Spleen (tissue), 11 donors: ENCODE results near the gene GSN. TPM values are rescaled to one million over a fixed set of nuclear protein-coding genes. Genes with fewer than 3 reads are reported as not detected.

Source experiments
- DNase-seq: peaks from one replicate; pipeline ENCODE4 v3.0.0-alpha.2; 2020
- H3K27ac ChIP-seq, 8 donors: fragments of 200-600 bp; sonication (generic) in 7 of 8; 1 replicate in 4 of 8; 2 replicates in 4 of 8; pipeline versions ENCODE4 v1.5.0 to v1.8.0; 2016 to 2021; ENCODE audit warnings: inconsistent platforms in 4 of 8, mild to moderate bottlenecking in 4 of 8, moderate library complexity in 1 of 8
- H3K27me3 ChIP-seq, 7 donors: fragments of 200-600 bp; sonication (generic) in 6 of 7; replicated peaks in 1 of 7; 1 replicate in 4 of 7; 2 replicates in 3 of 7; pipeline versions ENCODE4 v1.5.0 to v1.8.0; 2016 to 2021; ENCODE audit warnings: inconsistent platforms in 3 of 7, mild to moderate bottlenecking in 1 of 7
- H3K36me3 ChIP-seq, 6 donors: fragments of 200-600 bp; sonication (generic) in 5 of 6; 1 replicate in 4 of 6; 2 replicates in 2 of 6; pipeline versions ENCODE4 v1.5.0 to v1.8.0; 2016 to 2021; ENCODE audit warnings: inconsistent platforms in 2 of 6
- H3K4me1 ChIP-seq, 6 donors: fragments of 200-600 bp; sonication (generic) in 5 of 6; 1 replicate in 3 of 6; 2 replicates in 3 of 6; pipeline versions ENCODE4 v1.5.0 to v1.8.0; 2016 to 2021; ENCODE audit warnings: inconsistent platforms in 3 of 6
- H3K4me3 ChIP-seq, 8 donors: fragments of 200-600 bp; sonication (generic) in 7 of 8; 1 replicate in 4 of 8; 2 replicates in 4 of 8; pipeline versions ENCODE4 v1.5.0 to v1.8.0; 2016 to 2021; ENCODE audit warnings: inconsistent platforms in 4 of 8, mild to moderate bottlenecking in 4 of 8, moderate library complexity in 2 of 8
- H3K9me3 ChIP-seq, 8 donors: fragments of 200-600 bp; sonication (generic) in 7 of 8; 1 replicate in 4 of 8; 2 replicates in 4 of 8; pipeline versions ENCODE4 v1.5.0 to v1.8.0; 2016 to 2021; ENCODE audit warnings: inconsistent platforms in 4 of 8
- CTCF ChIP-seq, 11 experiments: fragments of 200-600 bp in 7 of 11; fragments of 450-650 bp in 4 of 11; sonication (generic) in 4 of 11; IDR thresholded peaks in 8 of 11; conservative IDR thresholded peaks in 3 of 11; 1 replicate in 7 of 11; 2 replicates in 4 of 11; pipeline versions ENCODE4 v1.4.0 to v1.8.0; 2016 to 2021; ENCODE audit warnings: antibody characterized with exemption in 11 of 11, inconsistent platforms in 4 of 11, mild to moderate bottlenecking in 1 of 11
- POLR2A ChIP-seq, 3 donors: fragments of 450-650 bp; IDR thresholded peaks; one replicate each; pipeline ENCODE4 v1.5.1; 2017; ENCODE audit warnings: antibody characterized with exemption in 3 of 3, mild to moderate bottlenecking in 1 of 3
- POLR2AphosphoS5 ChIP-seq, 3 donors: sonication (generic); formaldehyde crosslinking; IDR thresholded peaks; one replicate each; pipeline ENCODE4 v1.5.1; 2017; ENCODE audit warnings: antibody characterized with exemption in 3 of 3
- WGBS, 5 donors: extraction: QIAGEN DNeasy Blood & Tissue Kit in 3 of 5; methylation state at CpG; one replicate each; pipeline versions ENCODE4 v1.1.5 to v1.1.7; 2013 to 2018; 5-methylcytosine and 5-hydroxymethylcytosine counted together
- intact Hi-C: fragments of 100-400 bp; cut with DNase I; formaldehyde crosslinking; loops from one replicate; pipeline ENCODE4 v1.15.0; 2023; ENCODE audit warnings: low total_unique reads
- polyA plus RNA-seq, 3 donors: library from polyadenylated mRNA; stranded (reverse); fragments of 200-250 nt; gene quantifications; one replicate each; pipeline ENCODE4 v1.2.1, GENCODE V29; 2013
- total RNA-seq, 7 donors: library from RNA; depleted of rRNA in 3 of 7; stranded (reverse); fragments of >200 nt in 3 of 7; fragmentation: NEBNext Ultra II Directional in 4 of 7; extraction: Animal tissue kit (Norgen Biotek cat#: 25700) in 4 of 7; gene quantifications; one replicate each; pipeline versions ENCODE4 v1.1.0 to v1.2.1, GENCODE V29; 2016 to 2021
- donor health status: healthy with polysubstance abuse.
- donor health status: DM: no; HTN: no; CAD: no; lungs with moderate emphysema.
- donor health status: DM: no; HTN: no; CAD: no.
- donor health status: Bipolar disorder and iron deficiency.
- donor health status: healthy.
- donor health status: DM: no; HTN: no; CAD: no.
- donor health status: DM: yes; HTN: yes; CAD: no.

Gene GSN
- total and polyA plus RNA-seq, 10 donors, result 115 to 432 (median 227) TPM

GRCh38 chr9:121234832-121235161 lies 33.2 kb upstream of the GSN start:
- H3K4me3 ChIP-seq, result no peak overlapping the region
- WGBS, 5 donors, result 62 to 97% (median 79%) methylated on average over 6 of the region's 6 CpGs
- no peaks in the 10 kb centered on the region for H3K27me3 ChIP-seq
- H3K36me3 ChIP-seq, result peaks cover 0 to 75% (median 0%) of the 10 kb centered on the region in 6 donors
- peak overlapping the region in 1 of 8 donors; percentile 24 for H3K27ac ChIP-seq
- intact Hi-C loops, result loop anchor here (10.0 kb wide), 1 partner anchor 170 kb away; no protein-coding TSS in a partner anchor
- TF ChIP-seq CTCF (IDR thresholded peaks at IDR 0.05 in 8 of 11, conservative IDR thresholded peaks at IDR 0.05 in 3 of 11) (no peak), POLR2AphosphoS5 (IDR thresholded peaks at IDR 0.05) (no peak), POLR2A (IDR thresholded peaks at IDR 0.05) (no peak)
- H3K9me3 ChIP-seq, result no peaks in the 10 kb centered on the region
- DNase-seq, result no peak
- H3K4me1 ChIP-seq, result peaks cover 0 to 15% (median 5%) of the 10 kb centered on the region in 6 donors

DNA sequence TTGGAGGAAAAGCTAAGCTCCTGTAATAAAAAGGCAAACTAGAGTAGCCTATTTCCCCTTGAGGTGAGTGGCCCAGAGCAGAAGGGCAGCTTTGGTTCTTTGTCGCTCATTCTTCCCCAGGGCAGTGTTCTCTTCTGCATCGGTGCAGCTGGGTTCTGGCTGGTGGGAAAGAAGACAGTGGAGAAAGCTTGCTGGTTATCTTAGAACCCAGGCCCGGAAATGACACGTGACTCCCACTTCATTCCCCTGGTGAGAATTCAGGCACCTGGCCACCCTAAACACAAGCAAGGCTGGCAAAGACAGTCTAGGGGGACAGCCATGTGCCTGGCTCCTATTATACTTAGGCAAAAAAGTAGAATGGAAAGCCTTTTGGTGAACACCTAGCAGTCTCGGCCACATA lies 32.5 kb upstream of the GSN start:
- Histone ChIP-seq H3K4me1 (peaks cover 0 to 15% (median 5%) of the 10 kb centered on the region in 6 donors), H3K27me3 (no peaks in the 10 kb centered on the region), H3K9me3 (no peaks in the 10 kb centered on the region), H3K27ac (no peak overlapping the region), H3K4me3 (no peak overlapping the region), H3K36me3 (peaks cover 0 to 75% (median 0%) of the 10 kb centered on the region in 6 donors)
- intact Hi-C loops, result loop anchor here (10.0 kb wide), 1 partner anchor 169 kb away; no protein-coding TSS in a partner anchor
- DNase-seq, result no peak
- TF ChIP-seq CTCF (IDR thresholded peaks at IDR 0.05 in 8 of 11, conservative IDR thresholded peaks at IDR 0.05 in 3 of 11) (no peak), POLR2A (IDR thresholded peaks at IDR 0.05) (no peak), POLR2AphosphoS5 (IDR thresholded peaks at IDR 0.05) (no peak)
- 91 to 98% (median 93%) methylated on average over 5 of the region's 5 CpGs for WGBS, 5 donors

DNA sequence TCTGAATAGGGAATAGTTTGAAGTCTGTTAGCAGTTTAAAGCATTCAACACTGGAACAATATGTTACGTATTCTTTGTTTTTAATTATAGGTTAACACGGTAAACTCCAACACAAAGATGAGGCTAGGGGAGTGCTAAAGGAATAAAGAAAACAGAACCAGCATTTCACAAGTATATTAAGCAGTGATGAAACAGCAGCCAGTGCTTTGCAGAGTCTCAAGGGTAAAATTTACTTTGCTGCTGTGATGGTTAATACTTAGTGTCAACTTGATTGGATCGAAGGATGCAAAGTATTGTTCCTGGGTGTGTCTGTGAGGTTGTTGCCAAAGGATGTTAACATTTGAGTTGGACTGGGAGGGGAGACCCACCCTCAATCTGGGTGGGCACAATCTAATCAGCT lies 30.0 kb upstream of the GSN start:
- 74 to 88% (median 84%) methylated on average over 3 of the region's 3 CpGs for WGBS, 5 donors
- intact Hi-C loops, result loop anchor here (10.0 kb wide), 1 partner anchor 167 kb away; no protein-coding TSS in a partner anchor
- TF ChIP-seq POLR2AphosphoS5 (IDR thresholded peaks at IDR 0.05), result no peak
- TF ChIP-seq CTCF (IDR thresholded peaks at IDR 0.05 in 8 of 11, conservative IDR thresholded peaks at IDR 0.05 in 3 of 11), result no peak
- no peak for TF ChIP-seq POLR2A (IDR thresholded peaks at IDR 0.05)

DNA sequence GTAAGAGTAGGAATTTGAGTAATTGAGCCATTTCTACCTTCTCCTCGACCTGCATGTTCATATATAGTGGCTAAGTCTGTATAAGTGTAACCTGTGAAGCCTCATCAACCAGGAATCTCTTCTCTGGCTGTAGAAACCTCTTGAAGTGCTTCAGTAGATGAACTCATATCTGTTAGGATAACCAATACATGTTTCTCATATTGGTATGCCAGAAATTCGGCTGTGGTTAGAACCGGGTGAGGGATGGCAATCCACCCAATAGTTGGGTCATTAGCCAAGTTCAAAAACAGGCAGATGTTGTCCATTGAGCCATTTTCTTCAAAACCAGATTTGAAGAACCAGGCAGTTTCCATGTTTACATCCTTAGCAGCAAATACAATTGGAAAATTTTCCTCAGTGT lies 28.9 kb upstream of the GSN start:
- DNase-seq, result no peak
- peaks cover 0 to 54% (median 0%) of the 10 kb centered on the region in 6 donors for H3K36me3 ChIP-seq
- no peaks in the 10 kb centered on the region for H3K27me3 ChIP-seq
- intact Hi-C loops, result loop anchor here (10.0 kb wide), 1 partner anchor 166 kb away; no protein-coding TSS in a partner anchor
- no peak overlapping the region for H3K4me3 ChIP-seq
- H3K9me3 ChIP-seq, result peaks cover 0 to 9% (median 7%) of the 10 kb centered on the region in 8 donors
- 89 to 95% (median 92%) methylated on average over 3 of the region's 3 CpGs for WGBS, 5 donors
- H3K4me1 ChIP-seq, result peaks cover 0 to 8% (median 3%) of the 10 kb centered on the region in 6 donors
- TF ChIP-seq POLR2AphosphoS5 (IDR thresholded peaks at IDR 0.05), result no peak
- H3K27ac ChIP-seq, result no peak overlapping the region

More for the DNA sequence above, 30.0 kb upstream of the GSN start:
- Histone ChIP-seq H3K4me1 (peaks cover 0 to 15% (median 5%) of the 10 kb centered on the region in 6 donors), H3K27me3 (no peaks in the 10 kb centered on the region), H3K4me3 (no peak overlapping the region), H3K9me3 (no peaks in the 10 kb centered on the region), H3K27ac (no peak overlapping the region), H3K36me3 (peaks cover 0 to 57% (median 0%) of the 10 kb centered on the region in 6 donors)
- no peak for DNase-seq
